DMS153 treated with DMSO at 0.1 percent for 48 hours (cell line): ENCODE measurements around the gene MTHFD1.

ENCODE experiments used
- DNase-seq: peaks from one replicate; lab custom pipeline; 2025; ENCODE audit not compliant: unreplicated experiment; lab: John Stamatoyannopoulos, UW

The MTHFD1 gene

DNA sequence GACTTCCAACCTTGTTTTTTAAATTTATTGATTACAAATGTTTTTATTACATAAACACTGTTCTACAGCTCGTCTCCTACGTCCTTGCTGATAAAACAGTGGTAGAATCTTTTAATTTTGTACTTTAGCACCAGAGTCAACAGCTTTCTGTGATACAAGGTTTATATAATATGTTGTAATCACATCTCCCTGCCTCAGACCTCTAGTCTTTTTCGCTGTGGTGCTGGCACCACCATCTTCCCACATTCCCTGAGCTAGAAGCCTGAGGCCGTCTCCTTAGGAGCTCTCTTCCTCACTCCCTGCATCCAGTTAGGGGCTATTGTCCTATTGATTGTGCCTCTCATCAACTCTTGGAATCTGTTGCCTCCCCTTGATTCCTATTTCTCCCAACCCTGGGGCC is 17.1 kb downstream of the MTHFD1 start:
- no peak for DNase-seq

GRCh38 chr14:64407329-64407728 is 19.2 kb downstream of the MTHFD1 start:
- DNase-seq, result no peak

DNA sequence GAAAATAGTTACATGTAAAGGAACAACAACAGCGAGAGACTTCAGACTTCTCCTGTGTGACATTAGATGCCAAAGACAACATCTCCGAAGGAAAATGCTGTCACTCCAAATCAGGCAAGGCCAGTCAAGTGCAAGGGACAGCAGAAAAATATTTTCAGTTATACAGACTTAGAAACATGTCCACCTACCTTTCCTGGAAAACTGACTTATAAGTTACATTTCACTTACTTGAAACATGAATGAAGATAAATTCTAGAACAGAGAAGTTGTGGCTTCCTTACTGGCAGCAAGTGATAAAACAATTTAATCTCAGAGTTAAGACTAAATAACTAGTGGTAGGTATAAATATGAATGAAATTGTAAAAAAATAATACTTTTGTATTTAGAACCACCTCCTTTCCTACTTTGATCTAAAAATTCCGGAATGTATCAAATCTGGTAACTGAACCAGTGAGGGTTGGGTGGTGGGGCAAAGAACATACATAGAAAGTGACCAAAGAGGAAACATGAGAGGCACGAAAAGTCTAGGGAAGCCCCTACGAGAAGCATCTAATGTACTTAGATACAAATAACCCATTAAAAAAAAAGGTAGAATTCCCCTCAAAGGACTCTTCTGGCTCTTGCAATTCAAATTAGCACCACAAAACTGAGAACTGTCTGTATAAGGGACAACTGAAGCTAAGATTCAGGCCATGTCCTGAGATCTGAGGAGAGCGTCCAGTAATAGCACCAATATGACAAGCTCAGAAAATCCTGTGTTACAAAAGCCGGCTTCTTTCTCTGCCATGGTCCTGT is 21.2 kb downstream of the MTHFD1 start:
- DNase-seq, result no peak

- DNase-seq, result no peak
Measured at GRCh38 chr14:64410084-64410774, 22.1 kb downstream of the MTHFD1 start.

DNA sequence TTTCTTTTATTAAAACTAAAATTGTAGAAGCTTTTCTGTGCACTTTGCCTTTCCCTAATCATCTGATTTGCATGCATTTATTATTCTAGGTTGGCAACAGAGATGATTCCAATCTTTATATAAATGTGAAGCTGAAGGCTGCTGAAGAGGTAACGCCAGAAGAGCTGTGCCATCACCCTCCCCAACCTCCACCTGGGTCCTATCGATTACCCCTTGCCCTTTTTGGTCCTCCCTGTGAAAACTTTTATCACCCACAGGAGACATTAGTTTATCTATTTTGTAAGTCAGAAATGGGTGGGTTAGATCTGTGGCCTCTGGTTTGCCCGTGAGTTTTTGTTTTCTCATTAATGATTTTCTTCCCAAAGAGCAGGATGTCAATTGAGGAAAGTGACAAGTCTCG is 22.8 kb downstream of the MTHFD1 start:
- no peak for DNase-seq

- DNase-seq, result no peak
Measured at GRCh38 chr14:64412237-64412636, 24.1 kb downstream of the MTHFD1 start.

DNA sequence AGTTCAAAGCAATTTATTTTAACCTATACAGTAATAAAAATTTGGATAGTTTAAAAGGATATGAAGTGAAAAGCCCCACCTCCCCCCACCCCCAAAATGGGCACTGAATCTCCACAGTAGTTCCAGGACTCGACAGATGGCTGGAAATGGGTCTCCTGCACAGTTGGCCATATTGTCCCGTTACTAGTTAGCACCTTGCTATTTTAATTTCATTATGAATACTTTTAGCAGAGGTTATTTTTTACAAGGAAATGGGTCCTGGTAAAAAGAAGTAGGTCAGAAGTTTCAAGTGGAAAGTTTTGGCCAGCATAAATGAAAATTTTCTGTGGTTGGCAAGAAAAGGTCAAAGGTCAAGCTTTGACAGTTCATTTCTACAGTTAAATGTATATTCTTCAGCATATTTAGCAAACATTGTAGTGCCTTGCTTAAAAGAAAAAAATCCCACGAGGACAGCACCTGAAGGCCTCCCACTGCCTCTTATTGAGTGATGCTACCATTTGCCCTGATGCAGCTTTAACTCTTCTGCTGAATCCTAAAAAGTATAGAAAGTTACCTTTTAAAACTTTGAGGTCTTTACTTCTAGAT is 28.3 kb downstream of the MTHFD1 start:
- DNase-seq, result no peak

DNA sequence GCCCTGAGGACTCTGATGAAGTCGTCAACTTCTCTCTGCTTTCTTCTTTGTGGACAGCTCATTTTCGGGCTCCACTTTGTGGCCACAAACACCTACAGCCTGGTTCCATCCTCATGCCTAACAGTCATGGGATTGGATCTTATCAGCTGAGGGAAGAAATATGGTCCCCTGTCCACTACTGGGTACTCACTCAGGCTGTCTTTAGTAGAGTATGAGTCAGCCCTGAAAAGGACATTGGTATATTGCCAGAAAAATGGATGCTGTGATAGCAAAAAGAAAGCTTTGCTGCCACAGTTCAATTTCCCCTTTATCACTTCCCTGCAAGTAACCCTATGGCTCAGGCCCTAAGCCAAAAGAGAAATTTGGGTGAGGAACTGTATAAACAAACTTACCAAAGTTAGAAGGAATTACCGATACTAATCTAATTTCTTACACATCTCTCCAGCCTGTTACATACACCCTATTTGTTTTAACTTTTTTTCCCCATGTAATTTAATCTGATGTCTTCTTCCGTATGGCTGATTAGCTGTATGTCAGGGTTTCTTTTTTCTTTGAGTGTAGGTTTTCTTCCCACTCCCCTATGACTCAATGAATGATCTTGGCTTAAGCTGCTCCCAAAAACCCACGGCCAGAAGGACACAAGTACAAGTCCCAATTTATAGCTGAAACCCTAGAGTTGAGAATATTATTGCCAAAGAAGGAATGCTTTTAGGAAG is 29.1 kb downstream of the MTHFD1 start:
- DNase-seq, result no peak

- DNase-seq, result no peak
Measured at GRCh38 chr14:64417771-64418125, 29.6 kb downstream of the MTHFD1 start.

GRCh38 chr14:64419003-64419402 is 30.9 kb downstream of the MTHFD1 start:
- DNase-seq, result no peak

GRCh38 chr14:64421166-64421565 is 33.0 kb downstream of the MTHFD1 start:
- DNase-seq, result no peak

GRCh38 chr14:64422005-64422404 is 33.9 kb downstream of the MTHFD1 start:
- no peak for DNase-seq

GRCh38 chr14:64422756-64423155 is 34.6 kb downstream of the MTHFD1 start:
- DNase-seq, result no peak

DNA sequence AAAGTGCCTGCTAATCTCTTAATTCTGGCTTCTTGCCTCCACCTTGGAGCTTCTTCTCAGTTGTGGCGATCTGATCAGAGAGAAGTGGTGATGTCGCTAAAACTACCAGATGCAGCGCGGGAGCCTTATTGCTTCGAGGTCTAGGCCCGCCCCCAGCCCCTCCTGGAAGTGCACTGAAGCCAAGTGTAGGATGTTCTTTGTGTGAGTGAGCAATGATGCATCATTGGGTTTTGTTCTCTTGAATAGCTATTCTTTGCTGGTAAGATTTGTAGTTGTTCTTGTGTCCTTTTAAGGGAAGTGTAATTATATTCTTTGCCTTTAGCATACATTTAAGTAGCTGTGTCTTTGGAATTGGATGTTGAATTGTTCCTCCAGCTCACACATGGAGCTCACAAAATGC is 35.8 kb downstream of the MTHFD1 start:
- DNase-seq, result no peak

DNA sequence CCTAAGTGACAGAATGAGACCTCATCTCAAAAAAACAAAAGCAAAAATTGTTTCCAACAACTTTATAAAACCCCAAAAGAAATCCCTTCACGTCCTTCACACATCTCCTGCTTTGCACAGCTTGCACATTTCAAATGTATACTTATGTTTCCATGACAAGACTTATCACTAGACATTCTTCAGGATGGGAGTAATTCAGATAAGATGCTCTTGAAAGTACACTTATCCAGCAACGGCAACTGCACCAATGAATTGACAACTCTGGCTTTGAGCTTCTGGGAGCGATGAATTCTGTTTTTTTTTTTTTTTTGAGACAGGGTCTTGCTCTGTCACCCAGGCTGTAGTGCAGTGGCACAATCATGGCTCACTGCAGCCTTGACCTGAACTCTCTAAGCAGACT is 46.4 kb downstream of the MTHFD1 start:
- DNase-seq, result no peak

GRCh38 chr14:64438181-64438841 is 50.2 kb downstream of the MTHFD1 start:
- no peak for DNase-seq

DNA sequence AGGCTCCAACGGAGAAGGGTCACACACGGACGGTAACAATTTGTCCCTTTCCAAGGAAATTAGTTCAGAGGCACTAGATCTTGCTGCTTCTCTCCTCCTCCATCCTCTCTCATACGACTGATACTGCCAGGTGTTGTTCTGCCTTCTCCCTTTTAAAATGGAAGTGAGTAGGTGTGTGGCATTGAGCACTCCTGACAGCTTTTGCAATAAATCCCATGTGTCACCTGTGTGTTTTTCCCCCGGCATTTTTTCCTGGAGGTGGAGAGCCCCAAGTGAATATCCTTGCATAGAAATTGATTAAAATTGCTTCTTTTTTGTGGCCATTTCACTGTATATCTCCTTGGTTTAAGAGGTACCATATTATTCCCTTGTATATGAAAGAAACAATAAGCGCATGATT is 51.0 kb downstream of the MTHFD1 start:
- DNase-seq, result no peak

DNA sequence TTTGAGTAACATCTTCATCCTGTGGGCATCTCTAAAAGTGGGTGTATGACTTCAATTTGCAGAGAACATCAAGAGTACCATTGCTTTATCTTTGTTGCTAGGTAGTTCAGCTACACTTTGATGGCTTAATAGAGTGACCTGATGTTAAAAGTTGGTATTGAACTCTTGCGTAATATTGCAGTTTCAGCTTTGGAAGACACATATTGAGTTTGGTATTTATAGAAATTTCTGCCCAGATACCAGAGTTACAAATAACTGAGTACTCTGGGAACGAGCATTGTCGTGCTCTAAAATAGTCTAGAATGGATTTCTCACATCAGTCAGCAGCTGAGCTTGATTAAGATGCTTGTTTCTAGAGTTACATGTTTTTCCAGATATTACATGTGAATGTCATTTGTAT is 52.3 kb downstream of the MTHFD1 start:
- DNase-seq, result no peak

GRCh38 chr14:64442300-64442988 is 54.3 kb downstream of the MTHFD1 start:
- DNase-seq, result no peak

DNA sequence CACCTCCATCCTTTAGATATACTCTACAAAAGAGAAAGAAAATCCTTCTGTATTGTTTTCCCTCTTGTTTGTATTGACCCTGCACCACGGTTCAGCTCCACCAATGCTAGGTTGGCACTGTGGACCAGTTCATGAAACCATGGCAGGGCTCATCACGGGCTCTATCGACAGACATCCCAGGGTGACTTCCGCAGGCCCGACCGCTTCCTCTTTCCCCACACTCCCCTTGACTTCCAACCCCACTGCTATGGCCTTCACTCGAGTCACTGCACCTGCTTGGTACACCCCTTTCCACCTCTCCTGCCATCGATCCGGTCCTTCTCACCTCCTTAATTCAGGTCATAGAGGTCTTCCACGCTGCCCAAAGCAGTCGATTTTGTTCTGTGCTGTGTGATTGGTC is 56.0 kb downstream of the MTHFD1 start:
- DNase-seq, result no peak
